HEK293T (cell line): ENCODE results near the gene HNRNPL.

Experiments used
- ARNT ChIP-seq: fragments of 450-650 bp; IDR thresholded peaks from 2 replicates; pipeline ENCODE4 v1.6.1; 2017; ENCODE audit warnings: mild to moderate bottlenecking
- BHLHE40 ChIP-seq: fragments of 450-650 bp; IDR thresholded peaks from 2 replicates; pipeline ENCODE4 v1.6.1; 2016; ENCODE audit warnings: mild to moderate bottlenecking, moderate library complexity, borderline replicate concordance
- CTBP1 ChIP-seq: fragments of 450-650 bp; IDR thresholded peaks from 2 replicates; pipeline ENCODE4 v1.6.1; 2016; ENCODE audit warnings: borderline replicate concordance
- ELF4 ChIP-seq: fragments of 450-650 bp; IDR thresholded peaks from 2 replicates; pipeline ENCODE4 v1.6.1; 2017; ENCODE audit warnings: antibody characterized with exemption
- FOXK2 ChIP-seq: fragments of 450-650 bp; IDR thresholded peaks from 2 replicates; pipeline ENCODE4 v1.6.1; 2016; ENCODE audit warnings: mild to moderate bottlenecking
- FOXM1 ChIP-seq: fragments of 450-650 bp; IDR thresholded peaks from 2 replicates; pipeline ENCODE4 v1.6.1; 2017; ENCODE audit warnings: mild to moderate bottlenecking, borderline replicate concordance
- HDGF ChIP-seq: fragments of 450-650 bp; IDR thresholded peaks from 2 replicates; pipeline ENCODE4 v1.6.1; 2017; ENCODE audit warnings: antibody characterized with exemption, borderline replicate concordance
- LEF1 ChIP-seq: fragments of 450-650 bp; IDR thresholded peaks from 2 replicates; pipeline ENCODE4 v1.6.1; 2017; ENCODE audit warnings: mild to moderate bottlenecking, borderline replicate concordance
- SP1 ChIP-seq: fragments of 450-650 bp; IDR thresholded peaks from 2 replicates; pipeline ENCODE4 v1.6.1; 2017
- TARDBP ChIP-seq: fragments of 450-650 bp; IDR thresholded peaks from 2 replicates; pipeline ENCODE4 v1.6.1; 2016
- TF ChIP-seq, protein P1 (sequence below): fragments of 450-650 bp; IDR thresholded peaks from 2 replicates; pipeline ENCODE4 v1.6.1; 2016

DNA sequence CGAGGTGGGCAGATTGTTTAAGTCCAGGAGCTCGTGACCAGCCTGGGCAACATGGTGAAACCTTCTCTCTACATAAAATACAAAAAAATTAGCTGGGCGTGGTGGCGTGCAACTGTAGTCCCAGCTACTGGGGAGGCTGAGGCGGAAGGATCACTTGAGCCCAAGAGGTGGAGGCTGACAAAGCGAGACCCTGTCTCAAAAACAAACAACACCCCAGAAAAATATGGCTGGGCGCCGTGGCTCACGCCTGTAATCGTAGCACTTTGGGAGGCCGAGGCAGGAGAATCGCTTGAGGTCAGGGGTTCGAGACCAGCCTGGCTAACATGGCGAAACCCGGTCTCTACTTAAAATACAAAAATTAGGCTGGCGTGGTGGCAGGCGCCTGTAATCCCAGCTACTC is 3.4 kb upstream of the HNRNPL start:
- TF ChIP-seq ARNT = no peak
- no peak for TF ChIP-seq SP1
- no peak for TF ChIP-seq FOXM1
- TF ChIP-seq, protein P1, sequence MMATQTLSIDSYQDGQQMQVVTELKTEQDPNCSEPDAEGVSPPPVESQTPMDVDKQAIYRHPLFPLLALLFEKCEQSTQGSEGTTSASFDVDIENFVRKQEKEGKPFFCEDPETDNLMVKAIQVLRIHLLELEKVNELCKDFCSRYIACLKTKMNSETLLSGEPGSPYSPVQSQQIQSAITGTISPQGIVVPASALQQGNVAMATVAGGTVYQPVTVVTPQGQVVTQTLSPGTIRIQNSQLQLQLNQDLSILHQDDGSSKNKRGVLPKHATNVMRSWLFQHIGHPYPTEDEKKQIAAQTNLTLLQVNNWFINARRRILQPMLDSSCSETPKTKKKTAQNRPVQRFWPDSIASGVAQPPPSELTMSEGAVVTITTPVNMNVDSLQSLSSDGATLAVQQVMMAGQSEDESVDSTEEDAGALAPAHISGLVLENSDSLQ = no peak
- TF ChIP-seq BHLHE40 = no peak
- TF ChIP-seq FOXK2 = no peak
- no peak for TF ChIP-seq HDGF
- no peak for TF ChIP-seq TARDBP
- TF ChIP-seq CTBP1 = no peak
- TF ChIP-seq LEF1 = no peak
- no peak for TF ChIP-seq ELF4
